NCI-H146 treated with DMSO at 0.1 percent for 48 hours (cell line): Measurements from ENCODE around the gene COL8A2.

Experiments used
- DNase-seq: peaks from one replicate; lab custom pipeline; 2025; ENCODE audit not compliant: unreplicated experiment; lab: John Stamatoyannopoulos, UW

The COL8A2 gene

GRCh38 chr1:36070349-36070748 is 54.7 kb downstream of the COL8A2 start:
- DNase-seq, result peak; percentile 23

DNA sequence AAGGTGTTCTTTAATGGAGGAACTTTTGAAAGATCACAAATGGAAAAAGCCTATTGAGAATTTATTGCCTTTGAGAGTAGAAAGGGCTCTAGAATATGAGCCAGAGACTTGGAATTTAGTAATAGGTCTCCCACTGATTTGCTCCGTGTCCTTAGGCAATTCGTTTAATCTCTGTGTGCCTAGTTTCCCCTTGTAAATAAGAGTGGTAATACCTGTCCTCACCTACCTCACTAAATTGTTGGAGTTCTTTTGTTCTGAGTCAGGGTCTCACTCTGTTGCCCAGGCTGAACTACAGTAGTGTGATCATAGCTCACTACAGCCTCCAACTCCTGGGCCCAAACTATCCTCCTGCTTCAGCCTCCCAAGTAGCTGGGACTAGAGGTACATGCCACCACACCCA is 56.2 kb downstream of the COL8A2 start:
- DNase-seq, result no peak

- DNase-seq, result no peak
These were observed 57.2 kb downstream of the COL8A2 start for GRCh38 chr1:36067871-36068270.

DNA sequence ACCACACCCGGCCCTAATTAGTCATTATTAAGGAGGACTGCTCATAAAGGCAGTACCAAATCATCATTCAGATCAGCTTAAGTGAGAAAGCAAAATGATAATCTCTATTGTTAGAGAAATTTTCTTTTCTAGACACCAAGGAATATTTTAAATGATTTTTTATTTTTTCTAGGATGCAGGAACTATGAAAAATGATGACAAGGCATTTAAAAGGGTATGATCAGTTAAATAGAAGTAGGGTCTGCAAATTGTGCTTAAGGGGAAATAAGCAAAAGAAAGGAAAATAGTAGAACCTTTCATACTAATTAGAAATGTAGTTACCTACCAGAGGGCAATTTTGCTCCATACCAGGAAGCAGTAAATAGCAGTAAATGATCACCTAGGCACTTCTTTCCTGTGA is 62.7 kb downstream of the COL8A2 start:
- no peak for DNase-seq

DNA sequence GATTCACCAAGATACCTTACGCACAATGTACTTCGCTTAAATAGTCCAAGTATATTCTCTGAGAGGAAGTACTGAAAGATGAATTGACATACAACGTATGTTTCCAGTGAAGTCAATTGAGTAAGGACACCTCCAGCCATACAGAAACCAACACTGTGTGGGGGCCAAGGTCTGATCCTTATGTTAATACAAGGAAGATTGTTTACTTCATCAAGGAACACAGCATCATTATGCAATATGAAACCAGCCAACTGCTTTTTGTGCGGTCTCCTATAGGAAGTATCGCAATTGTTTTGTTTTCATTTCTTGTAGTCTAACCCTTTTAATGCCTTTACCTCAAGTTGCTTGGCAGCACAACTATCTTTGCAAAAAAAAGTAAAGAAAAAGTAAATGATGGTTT is 69.3 kb downstream of the COL8A2 start:
- no peak for DNase-seq

DNA sequence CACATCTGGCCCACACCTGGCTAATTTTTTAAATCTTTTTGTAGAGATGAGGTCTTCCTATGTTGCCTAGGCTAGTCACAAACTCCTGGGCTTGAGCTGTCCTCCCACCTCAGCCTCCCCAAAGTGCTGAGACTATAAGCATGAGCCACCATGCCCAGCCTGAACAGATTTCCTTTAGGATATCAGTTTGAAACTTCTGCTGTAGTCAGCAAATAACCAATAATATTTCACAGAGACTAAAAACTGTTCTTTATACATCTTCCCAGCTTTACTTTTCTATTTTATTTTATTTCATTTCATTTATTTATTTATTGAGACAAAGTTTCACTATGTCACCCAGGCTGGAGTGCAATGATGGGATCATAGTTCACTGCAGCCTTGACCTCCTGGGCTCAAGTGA is 71.0 kb downstream of the COL8A2 start:
- no peak for DNase-seq

DNA sequence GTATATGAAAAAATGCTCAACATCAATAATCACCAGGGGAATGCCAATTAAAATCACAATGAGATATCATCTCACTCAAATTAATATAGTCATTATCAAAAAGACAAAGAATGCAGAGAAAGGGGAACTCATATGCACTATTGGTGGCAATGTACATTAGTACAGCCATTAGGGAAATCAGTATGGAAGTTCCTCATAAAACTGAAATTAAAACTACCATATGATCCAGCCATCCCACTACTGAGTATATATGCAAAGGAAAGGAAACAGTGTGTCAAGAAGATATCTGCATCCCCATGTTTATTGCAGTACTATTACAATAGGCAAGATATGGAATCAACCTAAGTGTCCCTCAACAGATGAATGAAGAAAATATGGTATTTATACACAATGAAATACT is 73.2 kb downstream of the COL8A2 start:
- DNase-seq, result no peak
